ENCODE results near the gene PCDHA6.
"Not testable (repeated sequence)": the region's sequence is repeated elsewhere in the genome, so short reads cannot be mapped to it uniquely, and the experiment has no call there.

The PCDHA6 gene

DNA sequence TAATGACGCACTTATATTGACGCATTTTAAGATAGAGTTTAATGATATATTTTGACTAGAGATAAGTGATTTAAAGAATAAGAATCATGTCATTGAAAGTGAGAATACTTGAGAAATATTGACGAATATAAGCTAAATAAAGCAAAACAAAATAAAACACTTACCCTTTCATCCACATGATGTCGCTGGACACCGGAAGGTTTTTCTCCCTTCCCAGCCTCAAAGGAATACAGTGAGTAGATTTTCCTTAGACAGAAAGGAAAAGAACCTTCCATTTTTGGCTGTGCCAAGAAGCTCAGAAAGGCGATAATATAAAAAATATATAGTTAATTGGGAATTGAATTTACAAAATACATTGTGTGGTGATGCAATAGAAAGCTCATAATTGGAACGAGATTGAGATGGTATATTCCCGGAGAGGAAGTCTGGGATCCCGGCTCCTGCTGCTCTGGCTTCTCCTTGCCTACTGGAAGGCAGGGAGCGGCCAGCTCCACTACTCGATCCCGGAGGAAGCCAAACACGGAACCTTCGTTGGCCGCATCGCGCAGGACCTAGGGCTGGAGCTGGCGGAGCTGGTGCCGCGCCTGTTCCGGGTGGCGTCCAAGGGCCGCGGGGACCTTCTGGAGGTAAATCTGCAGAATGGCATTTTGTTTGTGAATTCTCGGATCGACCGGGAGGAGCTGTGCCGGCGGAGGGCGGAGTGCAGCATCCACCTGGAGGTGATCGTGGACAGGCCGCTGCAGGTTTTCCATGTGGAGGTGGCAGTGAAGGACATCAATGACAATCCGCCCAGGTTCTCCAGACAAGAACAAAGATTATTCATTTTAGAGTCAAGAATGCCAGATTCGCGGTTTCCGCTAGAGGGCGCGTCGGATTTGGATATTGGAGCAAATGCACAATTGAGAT, 6.1 kb upstream of the PCDHA6 start, which contains the start of gene PCDHA5:
Gene PCDHA5, plus strand, starts transcription at position 239 of the 906 bp plus-strand sequence.
- peak; percentile 42 for DNase-seq (ENCODE audit: low spot score)

GRCh38 chr5:140822281-140822629, 5.5 kb upstream of the PCDHA6 start:
- no peak for DNase-seq (ENCODE audit: low spot score)

DNA sequence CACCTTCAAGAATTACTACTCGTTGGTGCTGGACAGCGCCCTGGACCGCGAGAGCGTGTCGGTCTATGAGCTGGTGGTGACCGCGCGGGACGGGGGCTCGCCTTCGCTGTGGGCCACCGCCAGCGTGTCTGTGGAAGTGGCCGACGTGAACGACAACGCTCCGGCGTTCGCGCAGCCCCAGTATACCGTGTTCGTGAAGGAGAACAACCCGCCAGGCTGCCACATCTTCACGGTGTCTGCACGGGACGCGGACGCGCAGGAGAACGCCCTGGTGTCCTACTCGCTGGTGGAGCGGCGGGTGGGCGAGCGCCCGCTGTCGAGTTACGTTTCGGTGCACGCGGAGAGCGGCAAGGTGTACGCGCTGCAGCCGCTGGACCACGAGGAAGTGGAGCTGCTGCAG, 4.8 kb upstream of the PCDHA6 start:
- DNase-seq (ENCODE audit: low spot score): not testable (repeated sequence)

GRCh38 chr5:140823475-140823874, 4.3 kb upstream of the PCDHA6 start:
- no peak for DNase-seq (ENCODE audit: low spot score)

GRCh38 chr5:140828362-140828737, 590 bp downstream of the PCDHA6 start:
- no peak for DNase-seq (ENCODE audit: low spot score)

GRCh38 chr5:140829511-140830501, 2.0 kb downstream of the PCDHA6 start:
- DNase-seq (ENCODE audit: low spot score): not testable (repeated sequence)

- no peak for DNase-seq (ENCODE audit: low spot score)
Observed at GRCh38 chr5:140833993-140834392, 6.2 kb downstream of the PCDHA6 start, which contains the start of gene PCDHA7. Gene PCDHA7, plus strand, starts transcription at chr5:140834269. Its CDS starts 115 bp downstream, at chr5:140834384.

- not testable (repeated sequence) for DNase-seq (ENCODE audit: low spot score)
Observed at GRCh38 chr5:140834439-140835008, 6.8 kb downstream of the PCDHA6 start.

- no peak for DNase-seq (ENCODE audit: low spot score)
Observed at GRCh38 chr5:140835622-140836510, 8.1 kb downstream of the PCDHA6 start.

GRCh38 chr5:140840978-140841962, 13.5 kb downstream of the PCDHA6 start, which contains the start of gene PCDHA8:
Gene PCDHA8, plus strand, starts transcription at chr5:140841187. Its CDS starts 135 bp downstream, at chr5:140841322.
- DNase-seq (ENCODE audit: low spot score): peak; percentile 36

GRCh38 chr5:140842798-140843733, 15.3 kb downstream of the PCDHA6 start:
- DNase-seq (ENCODE audit: low spot score): no peak

DNA sequence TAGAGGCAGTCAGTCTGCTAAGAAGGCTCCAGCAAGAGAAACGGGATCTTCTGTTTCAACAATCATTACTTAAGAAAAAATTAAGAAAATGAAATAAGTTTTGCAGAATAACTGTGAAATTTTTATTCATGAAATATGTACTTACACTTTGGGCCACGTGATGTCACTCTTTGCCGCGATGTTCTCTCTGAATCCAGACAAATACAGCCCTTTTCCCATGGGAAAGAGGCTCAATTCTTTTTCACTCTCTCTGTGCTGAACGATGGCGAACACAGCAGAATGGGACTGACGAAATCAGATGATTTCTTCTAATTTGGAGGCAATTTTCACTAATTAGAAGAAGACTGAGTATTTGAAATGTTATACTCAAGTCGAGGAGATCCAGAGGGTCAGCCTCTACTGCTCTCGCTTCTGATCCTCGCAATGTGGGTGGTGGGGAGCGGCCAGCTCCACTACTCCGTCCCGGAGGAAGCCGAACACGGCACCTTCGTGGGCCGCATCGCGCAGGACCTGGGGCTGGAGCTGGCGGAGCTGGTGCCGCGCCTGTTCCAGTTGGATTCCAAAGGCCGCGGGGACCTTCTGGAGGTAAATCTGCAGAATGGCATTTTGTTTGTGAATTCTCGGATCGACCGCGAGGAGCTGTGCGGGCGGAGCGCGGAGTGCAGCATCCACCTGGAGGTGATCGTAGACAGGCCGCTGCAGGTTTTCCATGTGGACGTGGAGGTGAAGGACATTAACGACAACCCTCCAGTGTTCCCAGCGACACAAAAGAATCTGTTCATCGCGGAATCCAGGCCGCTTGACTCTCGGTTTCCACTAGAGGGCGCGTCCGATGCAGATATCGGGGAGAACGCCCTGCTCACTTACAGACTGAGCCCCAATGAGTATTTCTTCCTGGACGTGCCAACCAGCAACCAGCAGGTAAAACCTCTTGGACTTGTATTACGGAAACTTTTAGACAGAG, 20.7 kb downstream of the PCDHA6 start, which contains the start of gene PCDHA9:
Gene PCDHA9, plus strand, starts transcription at position 244 of the 964 bp plus-strand sequence. Its CDS starts 114 bp downstream, at position 358.
- DNase-seq (ENCODE audit: low spot score): not testable (repeated sequence)

DNA sequence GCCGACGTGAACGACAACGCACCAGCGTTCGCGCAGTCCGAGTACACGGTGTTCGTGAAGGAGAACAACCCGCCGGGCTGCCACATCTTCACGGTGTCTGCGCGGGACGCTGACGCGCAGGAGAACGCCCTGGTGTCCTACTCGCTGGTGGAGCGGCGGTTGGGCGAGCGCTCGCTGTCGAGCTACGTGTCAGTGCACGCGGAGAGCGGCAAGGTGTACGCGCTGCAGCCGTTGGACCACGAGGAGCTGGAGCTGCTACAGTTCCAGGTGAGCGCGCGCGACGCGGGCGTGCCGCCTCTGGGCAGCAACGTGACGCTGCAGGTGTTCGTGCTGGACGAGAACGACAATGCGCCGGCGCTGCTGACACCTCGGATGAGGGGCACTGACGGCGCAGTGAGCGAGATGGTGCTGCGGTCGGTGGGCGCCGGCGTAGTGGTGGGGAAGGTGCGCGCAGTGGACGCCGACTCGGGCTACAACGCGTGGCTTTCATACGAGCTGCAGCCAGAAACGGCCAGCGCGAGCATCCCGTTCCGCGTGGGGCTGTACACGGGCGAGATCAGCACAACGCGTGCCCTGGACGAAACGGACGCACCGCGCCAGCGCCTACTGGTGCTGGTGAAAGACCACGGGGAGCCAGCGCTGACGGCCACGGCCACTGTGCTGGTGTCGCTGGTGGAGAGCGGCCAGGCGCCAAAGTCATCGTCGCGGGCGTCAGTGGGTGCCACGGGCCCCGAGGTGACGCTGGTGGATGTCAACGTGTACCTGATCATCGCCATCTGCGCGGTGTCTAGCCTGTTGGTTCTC, 22.3 kb downstream of the PCDHA6 start:
- not testable (repeated sequence) for DNase-seq (ENCODE audit: low spot score)

DNA sequence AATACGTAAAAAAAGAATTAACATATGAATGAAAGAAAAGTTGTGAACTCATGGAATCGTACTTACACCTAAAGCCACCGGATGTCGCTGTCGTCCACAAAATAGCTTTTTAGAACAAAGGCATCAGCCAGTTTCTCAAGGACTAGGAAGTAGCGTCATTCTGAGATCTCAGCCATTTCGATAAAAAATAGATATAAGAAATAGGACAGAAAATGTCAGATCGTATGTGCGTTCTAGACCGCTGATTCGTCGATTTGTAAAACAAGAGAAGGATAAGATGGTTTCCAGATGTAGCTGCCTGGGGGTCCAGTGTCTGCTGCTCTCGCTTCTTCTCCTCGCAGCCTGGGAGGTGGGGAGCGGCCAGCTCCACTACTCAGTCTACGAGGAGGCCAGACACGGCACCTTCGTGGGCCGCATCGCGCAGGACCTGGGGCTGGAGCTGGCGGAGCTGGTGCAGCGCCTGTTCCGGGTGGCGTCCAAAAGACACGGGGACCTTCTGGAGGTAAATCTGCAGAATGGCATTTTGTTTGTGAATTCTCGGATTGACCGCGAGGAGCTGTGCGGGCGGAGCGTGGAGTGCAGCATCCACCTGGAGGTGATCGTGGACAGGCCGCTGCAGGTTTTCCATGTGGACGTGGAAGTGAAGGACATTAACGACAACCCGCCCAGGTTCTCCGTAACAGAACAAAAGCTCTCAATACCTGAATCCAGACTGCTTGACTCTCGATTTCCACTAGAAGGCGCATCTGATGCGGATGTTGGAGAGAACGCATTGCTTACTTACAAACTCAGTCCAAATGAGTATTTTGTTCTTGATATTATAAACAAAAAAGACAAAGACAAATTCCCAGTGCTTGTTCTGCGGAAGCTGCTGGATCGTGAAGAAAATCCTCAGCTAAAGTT, 28.3 kb downstream of the PCDHA6 start, which contains the start of gene PCDHA10:
Gene PCDHA10, plus strand, starts transcription at position 126 of the 903 bp plus-strand sequence. Its CDS starts 152 bp downstream, at position 278.
- peak; percentile 17 for DNase-seq (ENCODE audit: low spot score)
